ENCODE data around the gene GLB1L3.
"Not testable (repeated sequence)": the region's sequence is repeated elsewhere in the genome, so short reads cannot be mapped to it uniquely, and the experiment has no call there.

Gene GLB1L3

GRCh38 chr11:134252346-134253187 is 23.6 kb upstream of the GLB1L3 start:
- peak overlapping the region; percentile 77 for H2AFZ ChIP-seq (ENCODE audit: low read length)

DNA sequence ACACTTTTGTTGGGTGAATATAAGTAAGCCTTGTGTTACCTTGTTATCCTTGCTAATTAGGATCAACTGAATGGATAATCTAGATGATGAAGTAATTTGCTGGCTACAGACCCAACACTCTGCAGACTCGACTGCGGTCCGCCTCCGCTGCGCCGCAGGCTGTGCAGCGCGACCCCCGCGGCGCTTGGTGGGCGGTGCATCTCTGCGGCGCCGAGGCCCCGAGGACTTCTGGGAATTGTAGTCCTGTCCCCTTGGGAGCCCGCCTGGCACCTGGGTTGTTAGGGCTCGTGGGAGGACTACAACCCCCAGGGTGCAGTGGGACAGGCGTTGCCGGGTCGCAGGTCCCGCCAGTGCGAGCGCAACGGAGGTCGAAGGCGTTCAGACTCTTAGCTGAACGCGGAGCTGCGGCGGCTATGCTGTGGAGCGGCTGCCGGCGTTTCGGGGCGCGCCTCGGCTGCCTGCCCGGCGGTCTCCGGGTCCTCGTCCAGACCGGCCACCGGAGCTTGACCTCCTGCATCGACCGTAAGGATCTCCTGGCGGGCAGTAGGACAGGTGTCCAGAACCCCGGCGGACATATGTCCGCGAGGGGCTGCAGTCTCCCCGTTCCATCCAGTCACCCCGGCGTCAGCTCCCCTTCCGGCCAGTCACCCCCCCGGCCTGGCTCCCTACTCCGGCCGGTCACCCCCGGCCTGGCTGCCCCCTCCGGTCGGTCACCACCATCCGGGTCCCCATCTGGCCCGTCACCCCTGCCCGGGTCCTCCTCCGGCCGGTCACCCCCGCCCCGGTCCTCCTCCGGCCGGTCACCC is 22.8 kb upstream of the GLB1L3 start, which contains the start of the genes ACAD8 and THYN1:
ACAD8 (plus strand) TSS at position 381 of the 806 bp plus-strand sequence; CDS start at position 414, 33 bp downstream.
THYN1 (minus strand) TSS at position 165 of the 806 bp plus-strand sequence. CDS start 470 bp downstream, outside the sequence.
- Histone ChIP-seq H3K36me3 (ENCODE audit: insufficient read depth, low read length) (peaks cover 22% of the 10 kb centered on the region; the same call in 1 of the 2 replicates), H3K79me2 (ENCODE audit: insufficient read depth, low read length) (peaks cover 39% of the 10 kb centered on the region), H3K4me1 (ENCODE audit: insufficient read depth, low read length, poor library complexity, severe bottlenecking) (peaks cover 33% of the 10 kb centered on the region), H3K9me3 (ENCODE audit: insufficient read depth, low read depth, low read length) (no peaks in the 10 kb centered on the region), H4K20me1 (ENCODE audit: insufficient read depth, low read length, poor library complexity, severe bottlenecking) (no peaks in the 10 kb centered on the region), H3K4me2 (ENCODE audit: low read depth, low read length, poor library complexity, severe bottlenecking) (peak within 1 kb of the TSS; percentile 93), H3K9ac (ENCODE audit: low read depth, low read length, poor library complexity, severe bottlenecking) (peak within 1 kb of the TSS; percentile 90), H3K4me3 (ENCODE audit: low read length, poor library complexity, severe bottlenecking) (peak within 1 kb of the TSS; percentile 80), H2AFZ (ENCODE audit: low read length) (peak within 1 kb of the TSS; percentile 82), H3K27me3 (ENCODE audit: insufficient read depth, low read length, poor library complexity, severe bottlenecking) (no peaks in the 10 kb centered on the region), H3F3A (ENCODE audit: low read depth) (no peaks in the 10 kb centered on the region), H3K9me2 (replicated peaks; ENCODE audit: low read depth, low read length) (no peaks in the 10 kb centered on the region)
- no peak for TF ChIP-seq EZH2phosphoT487 (IDR thresholded peaks at IDR 0.05; ENCODE audit: borderline replicate concordance)
- TF ChIP-seq, protein P1, sequence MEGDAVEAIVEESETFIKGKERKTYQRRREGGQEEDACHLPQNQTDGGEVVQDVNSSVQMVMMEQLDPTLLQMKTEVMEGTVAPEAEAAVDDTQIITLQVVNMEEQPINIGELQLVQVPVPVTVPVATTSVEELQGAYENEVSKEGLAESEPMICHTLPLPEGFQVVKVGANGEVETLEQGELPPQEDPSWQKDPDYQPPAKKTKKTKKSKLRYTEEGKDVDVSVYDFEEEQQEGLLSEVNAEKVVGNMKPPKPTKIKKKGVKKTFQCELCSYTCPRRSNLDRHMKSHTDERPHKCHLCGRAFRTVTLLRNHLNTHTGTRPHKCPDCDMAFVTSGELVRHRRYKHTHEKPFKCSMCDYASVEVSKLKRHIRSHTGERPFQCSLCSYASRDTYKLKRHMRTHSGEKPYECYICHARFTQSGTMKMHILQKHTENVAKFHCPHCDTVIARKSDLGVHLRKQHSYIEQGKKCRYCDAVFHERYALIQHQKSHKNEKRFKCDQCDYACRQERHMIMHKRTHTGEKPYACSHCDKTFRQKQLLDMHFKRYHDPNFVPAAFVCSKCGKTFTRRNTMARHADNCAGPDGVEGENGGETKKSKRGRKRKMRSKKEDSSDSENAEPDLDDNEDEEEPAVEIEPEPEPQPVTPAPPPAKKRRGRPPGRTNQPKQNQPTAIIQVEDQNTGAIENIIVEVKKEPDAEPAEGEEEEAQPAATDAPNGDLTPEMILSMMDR (conservative IDR thresholded peaks at IDR 0.05; ENCODE audit: low read length), result no peak; the same call in 1 of the 2 replicates

More at GRCh38 chr11:134252346-134253187, 23.6 kb upstream of the GLB1L3 start:
- H3K36me3 ChIP-seq (ENCODE audit: insufficient read depth, low read length), result peaks cover 30% of the 10 kb centered on the region; the same call in 1 of the 2 replicates
- no peaks in the 10 kb centered on the region for H3F3A ChIP-seq (ENCODE audit: low read depth)
- H3K4me1 ChIP-seq (ENCODE audit: insufficient read depth, low read length, poor library complexity, severe bottlenecking), result peaks cover 33% of the 10 kb centered on the region
- H3K4me2 ChIP-seq (ENCODE audit: low read depth, low read length, poor library complexity, severe bottlenecking), result peak overlapping the region; percentile 93
- no peak for TF ChIP-seq EZH2phosphoT487 (IDR thresholded peaks at IDR 0.05; ENCODE audit: borderline replicate concordance)
- TF ChIP-seq, protein P1 (conservative IDR thresholded peaks at IDR 0.05; ENCODE audit: low read length), result no peak
- H3K27me3 ChIP-seq (ENCODE audit: insufficient read depth, low read length, poor library complexity, severe bottlenecking), result no peaks in the 10 kb centered on the region
- H3K9me3 ChIP-seq (ENCODE audit: insufficient read depth, low read depth, low read length), result no peaks in the 10 kb centered on the region
- no peaks in the 10 kb centered on the region for H4K20me1 ChIP-seq (ENCODE audit: insufficient read depth, low read length, poor library complexity, severe bottlenecking)
- H3K79me2 ChIP-seq (ENCODE audit: insufficient read depth, low read length), result peaks cover 39% of the 10 kb centered on the region
- no peaks in the 10 kb centered on the region for H3K9me2 ChIP-seq (replicated peaks; ENCODE audit: low read depth, low read length)
- H3K9ac ChIP-seq (ENCODE audit: low read depth, low read length, poor library complexity, severe bottlenecking), result peak overlapping the region; percentile 78
- peak overlapping the region; percentile 80 for H3K4me3 ChIP-seq (ENCODE audit: low read length, poor library complexity, severe bottlenecking)

DNA sequence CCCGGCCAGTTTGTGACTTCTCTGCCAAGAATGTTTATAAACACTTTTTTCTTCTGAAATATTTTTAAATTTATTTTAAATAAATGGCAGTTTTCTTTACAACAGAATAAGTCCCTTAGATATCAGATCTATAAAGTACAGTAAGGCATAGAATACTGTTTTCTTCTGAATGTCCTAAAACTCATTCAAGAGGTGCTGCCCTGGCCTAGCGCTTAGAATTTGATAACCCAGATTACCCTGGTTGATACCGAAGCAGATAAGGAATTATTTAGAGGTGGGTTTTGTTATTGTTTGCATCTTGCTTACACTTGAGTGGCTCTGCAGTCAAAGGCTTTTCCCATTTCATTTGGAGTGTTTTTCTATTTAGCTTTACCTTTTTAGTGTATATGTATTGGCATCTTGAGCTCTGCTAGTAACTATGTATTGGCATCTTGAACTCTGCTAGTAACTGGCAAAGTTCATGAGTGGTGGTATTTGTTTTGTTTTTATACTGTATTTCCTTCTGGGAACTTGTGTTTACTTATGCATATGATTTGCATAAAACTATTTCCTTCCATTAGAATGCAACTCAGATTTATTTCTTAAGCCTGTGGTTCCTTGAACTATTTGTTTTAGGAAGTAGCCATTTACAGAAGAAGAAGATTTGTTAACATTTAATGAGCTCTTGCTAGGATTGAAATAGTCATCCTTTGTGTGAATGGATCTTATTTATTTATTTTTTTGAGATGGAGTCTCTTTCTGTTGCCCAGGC is 21.6 kb upstream of the GLB1L3 start:
- peak overlapping the region; percentile 89 for H3K4me2 ChIP-seq (ENCODE audit: low read depth, low read length, poor library complexity, severe bottlenecking)
- H3K27me3 ChIP-seq (ENCODE audit: insufficient read depth, low read length, poor library complexity, severe bottlenecking), result no peaks in the 10 kb centered on the region
- H4K20me1 ChIP-seq (ENCODE audit: insufficient read depth, low read length, poor library complexity, severe bottlenecking), result no peaks in the 10 kb centered on the region
- TF ChIP-seq, protein P1 (conservative IDR thresholded peaks at IDR 0.05; ENCODE audit: low read length), result no peak
- no peak for TF ChIP-seq EZH2phosphoT487 (IDR thresholded peaks at IDR 0.05; ENCODE audit: borderline replicate concordance)
- H3K4me1 ChIP-seq (ENCODE audit: insufficient read depth, low read length, poor library complexity, severe bottlenecking), result peaks cover 36% of the 10 kb centered on the region
- no peak overlapping the region for H2AFZ ChIP-seq (ENCODE audit: low read length)
- no peaks in the 10 kb centered on the region for H3F3A ChIP-seq (ENCODE audit: low read depth)
- peaks cover 15% of the 10 kb centered on the region; the same call in 1 of the 2 replicates for H3K36me3 ChIP-seq (ENCODE audit: insufficient read depth, low read length)
- no peaks in the 10 kb centered on the region for H3K9me2 ChIP-seq (replicated peaks; ENCODE audit: low read depth, low read length)
- peak overlapping the region; percentile 80 for H3K4me3 ChIP-seq (ENCODE audit: low read length, poor library complexity, severe bottlenecking)
- H3K9me3 ChIP-seq (ENCODE audit: insufficient read depth, low read depth, low read length), result no peaks in the 10 kb centered on the region
- H3K9ac ChIP-seq (ENCODE audit: low read depth, low read length, poor library complexity, severe bottlenecking), result peak overlapping the region; percentile 90
- H3K79me2 ChIP-seq (ENCODE audit: insufficient read depth, low read length), result peaks cover 39% of the 10 kb centered on the region

DNA sequence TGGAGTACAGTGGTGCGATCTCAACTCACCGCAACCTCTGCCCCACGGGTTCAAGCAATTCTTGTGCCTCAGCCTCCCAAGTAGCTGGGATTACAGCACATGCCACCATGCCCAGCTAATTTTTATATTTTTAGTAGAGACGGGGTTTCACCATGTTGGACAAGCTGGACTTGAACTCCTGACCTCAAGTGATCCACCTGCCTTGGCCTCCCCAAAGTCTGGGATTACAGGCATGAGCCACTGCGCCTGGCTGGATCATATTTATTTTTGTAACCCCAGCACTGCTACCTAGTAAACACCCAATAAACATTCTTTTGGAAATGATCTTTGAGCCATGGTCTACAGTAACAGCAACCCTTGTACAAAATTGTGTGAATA is 21.0 kb upstream of the GLB1L3 start:
- Histone ChIP-seq H3K4me2 (ENCODE audit: low read depth, low read length, poor library complexity, severe bottlenecking) (peak overlapping the region; percentile 89), H3K4me1 (ENCODE audit: insufficient read depth, low read length, poor library complexity, severe bottlenecking) (peaks cover 41% of the 10 kb centered on the region), H3K79me2 (ENCODE audit: insufficient read depth, low read length) (peaks cover 39% of the 10 kb centered on the region), H3K36me3 (ENCODE audit: insufficient read depth, low read length) (peaks cover 15% of the 10 kb centered on the region; the same call in 1 of the 2 replicates)
- H3K9me2 ChIP-seq (replicated peaks; ENCODE audit: low read depth, low read length); H2AFZ ChIP-seq (ENCODE audit: low read length); H4K20me1 ChIP-seq (ENCODE audit: insufficient read depth, low read length, poor library complexity, severe bottlenecking); H3K9ac ChIP-seq (ENCODE audit: low read depth, low read length, poor library complexity, severe bottlenecking); H3F3A ChIP-seq (ENCODE audit: low read depth); H3K27me3 ChIP-seq (ENCODE audit: insufficient read depth, low read length, poor library complexity, severe bottlenecking); H3K9me3 ChIP-seq (ENCODE audit: insufficient read depth, low read depth, low read length); H3K4me3 ChIP-seq (ENCODE audit: low read length, poor library complexity, severe bottlenecking): not testable (repeated sequence)
